ENCODE data around the gene ADSS1. TPM values are rescaled to one million over a fixed set of nuclear protein-coding genes. Genes with fewer than 3 reads are reported as not detected.

Gene ADSS1
- total and polyA plus RNA-seq, 4 donors: 5.3 to 9.3 (median 7.1) TPM

- peaks cover 0 to 8% (median 0%) of the 10 kb centered on the region in 5 donors for H3K4me1 ChIP-seq (ENCODE audit: control insufficient read depth in 5 of 5, insufficient read depth in 5 of 5, low read length in 5 of 5)
- no peak overlapping the region for H3K4me3 ChIP-seq
- H3K27me3 ChIP-seq (ENCODE audit: control insufficient read depth in 3 of 3, insufficient read depth in 3 of 3, low read length in 2 of 3): no peaks in the 10 kb centered on the region
- DNase-seq: no peak
- WGBS, 2 donors: 93% methylated on average over 21 of the region's 21 CpGs
- H3K9me3 ChIP-seq (ENCODE audit: control insufficient read depth in 4 of 4, insufficient read depth in 3 of 4, low read length in 3 of 4): no peaks in the 10 kb centered on the region
- H3K9ac ChIP-seq (ENCODE audit: insufficient read depth in 1 of 2, low read length in 2 of 2): no peak overlapping the region
- no peak for TF ChIP-seq CTCF (IDR thresholded peaks at IDR 0.05; ENCODE audit: control extremely low read depth, extremely low read depth)
- no peak for ATAC-seq (ENCODE audit: insufficient read depth, low FRiP score)
- H3K27ac ChIP-seq (ENCODE audit: low read depth in 1 of 2, low read length in 1 of 2): no peak overlapping the region
- H3K36me3 ChIP-seq (ENCODE audit: control insufficient read depth in 4 of 4, insufficient read depth in 4 of 4, low read length in 4 of 4): peaks cover 0 to 63% (median 12%) of the 10 kb centered on the region in 4 donors
These were observed 18.5 kb upstream of the ADSS1 start for GRCh38 chr14:104705340-104706047.

GRCh38 chr14:104706733-104707607, 17.1 kb upstream of the ADSS1 start:
- DNase-seq (no peak), ATAC-seq (ENCODE audit: insufficient read depth, low FRiP score) (no peak)
- H3K36me3 ChIP-seq (ENCODE audit: control insufficient read depth in 4 of 4, insufficient read depth in 4 of 4, low read length in 4 of 4): peaks cover 0 to 67% (median 17%) of the 10 kb centered on the region in 4 donors

GRCh38 chr14:104707608-104708595, 16.1 kb upstream of the ADSS1 start:
- DNase-seq: no peak
- no peak for ATAC-seq (ENCODE audit: insufficient read depth, low FRiP score)
- H3K36me3 ChIP-seq (ENCODE audit: control insufficient read depth in 4 of 4, insufficient read depth in 4 of 4, low read length in 4 of 4): peaks cover 0 to 68% (median 17%) of the 10 kb centered on the region in 4 donors
- no peaks in the 10 kb centered on the region for H3K4me1 ChIP-seq (ENCODE audit: control insufficient read depth in 5 of 5, insufficient read depth in 5 of 5, low read length in 5 of 5)
- H3K27ac ChIP-seq (ENCODE audit: low read depth in 1 of 2, low read length in 1 of 2): no peak overlapping the region
- no peak for TF ChIP-seq CTCF (IDR thresholded peaks at IDR 0.05; ENCODE audit: control extremely low read depth, extremely low read depth)
- no peaks in the 10 kb centered on the region for H3K9me3 ChIP-seq (ENCODE audit: control insufficient read depth in 4 of 4, insufficient read depth in 3 of 4, low read length in 3 of 4)
- no peaks in the 10 kb centered on the region for H3K27me3 ChIP-seq (ENCODE audit: control insufficient read depth in 3 of 3, insufficient read depth in 3 of 3, low read length in 2 of 3)
- no peak overlapping the region for H3K9ac ChIP-seq (ENCODE audit: insufficient read depth in 1 of 2, low read length in 2 of 2)
- H3K4me3 ChIP-seq: no peak overlapping the region
- WGBS, 2 donors: 70 to 71% methylated on average over 27 to 34 of the region's 34 CpGs

More at GRCh38 chr14:104706733-104707607, 17.1 kb upstream of the ADSS1 start:
- no peak for TF ChIP-seq CTCF (IDR thresholded peaks at IDR 0.05; ENCODE audit: control extremely low read depth, extremely low read depth)
- no peak overlapping the region for H3K4me3 ChIP-seq
- no peaks in the 10 kb centered on the region for H3K9me3 ChIP-seq (ENCODE audit: control insufficient read depth in 4 of 4, insufficient read depth in 3 of 4, low read length in 3 of 4)
- H3K9ac ChIP-seq (ENCODE audit: insufficient read depth in 1 of 2, low read length in 2 of 2): no peak overlapping the region
- no peaks in the 10 kb centered on the region for H3K27me3 ChIP-seq (ENCODE audit: control insufficient read depth in 3 of 3, insufficient read depth in 3 of 3, low read length in 2 of 3)
- no peak overlapping the region for H3K27ac ChIP-seq (ENCODE audit: low read depth in 1 of 2, low read length in 1 of 2)
- no peaks in the 10 kb centered on the region for H3K4me1 ChIP-seq (ENCODE audit: control insufficient read depth in 5 of 5, insufficient read depth in 5 of 5, low read length in 5 of 5)
- WGBS, 2 donors: 73 to 80% methylated on average over 27 to 28 of the region's 28 CpGs

All from lung (tissue), 12 donors.